Prostate gland (tissue), 2 donors: ENCODE measurements around the gene ANKRD11.

Experiments used
- POLR2A ChIP-seq: fragments of 450-650 bp; IDR thresholded peaks from one replicate; pipeline ENCODE4 v1.6.1; 2016; ENCODE audit warnings: antibody characterized with exemption, mild to moderate bottlenecking
- POLR2AphosphoS5 ChIP-seq: sonication (generic); formaldehyde crosslinking; IDR thresholded peaks from one replicate; pipeline ENCODE4 v1.6.1; 2017; ENCODE audit warnings: antibody characterized with exemption
- TF ChIP-seq, protein P1 (sequence below), 4 experiments: fragments of 200-600 bp in 2 of 4; fragments of 450-650 bp in 2 of 4; sonication (generic) in 2 of 4; IDR thresholded peaks; 1 replicate in 3 of 4; 2 replicates in 1 of 4; pipeline ENCODE4 v1.5.1; 2016 to 2019; ENCODE audit warnings: antibody characterized with exemption in 4 of 4, mild to moderate bottlenecking in 2 of 4, moderate library complexity in 2 of 4

DNA sequence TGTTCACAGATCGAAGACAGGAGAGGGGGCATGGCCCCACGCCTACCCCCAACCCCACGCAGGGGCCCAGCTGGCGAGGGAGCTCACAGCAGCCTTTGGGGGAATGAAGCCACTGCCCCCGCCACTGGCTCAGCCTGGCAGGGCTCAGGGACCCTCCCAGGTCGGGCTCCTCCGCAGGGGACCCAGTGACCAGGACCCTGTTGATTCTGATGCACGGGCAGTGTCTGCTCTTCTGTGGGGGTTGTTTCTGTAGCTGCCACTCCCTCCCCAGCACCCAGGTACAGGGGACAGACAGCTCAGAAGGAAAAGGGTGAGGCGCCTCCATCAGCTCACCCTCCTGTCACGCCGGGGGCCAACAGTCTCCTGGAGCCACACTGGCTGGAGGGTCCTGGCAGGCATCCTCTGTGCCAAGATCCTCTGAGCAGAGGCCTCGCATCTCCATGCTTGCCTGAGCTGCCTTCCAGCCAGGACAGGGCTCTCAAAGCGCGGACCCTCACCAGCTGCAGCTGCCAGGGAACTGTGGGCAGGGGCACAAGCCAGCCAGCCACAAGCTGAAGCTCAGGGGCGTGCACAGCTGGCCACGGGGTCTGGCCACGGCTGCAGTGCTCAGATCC lies 223.7 kb downstream of the ANKRD11 start:
- TF ChIP-seq, protein P1, sequence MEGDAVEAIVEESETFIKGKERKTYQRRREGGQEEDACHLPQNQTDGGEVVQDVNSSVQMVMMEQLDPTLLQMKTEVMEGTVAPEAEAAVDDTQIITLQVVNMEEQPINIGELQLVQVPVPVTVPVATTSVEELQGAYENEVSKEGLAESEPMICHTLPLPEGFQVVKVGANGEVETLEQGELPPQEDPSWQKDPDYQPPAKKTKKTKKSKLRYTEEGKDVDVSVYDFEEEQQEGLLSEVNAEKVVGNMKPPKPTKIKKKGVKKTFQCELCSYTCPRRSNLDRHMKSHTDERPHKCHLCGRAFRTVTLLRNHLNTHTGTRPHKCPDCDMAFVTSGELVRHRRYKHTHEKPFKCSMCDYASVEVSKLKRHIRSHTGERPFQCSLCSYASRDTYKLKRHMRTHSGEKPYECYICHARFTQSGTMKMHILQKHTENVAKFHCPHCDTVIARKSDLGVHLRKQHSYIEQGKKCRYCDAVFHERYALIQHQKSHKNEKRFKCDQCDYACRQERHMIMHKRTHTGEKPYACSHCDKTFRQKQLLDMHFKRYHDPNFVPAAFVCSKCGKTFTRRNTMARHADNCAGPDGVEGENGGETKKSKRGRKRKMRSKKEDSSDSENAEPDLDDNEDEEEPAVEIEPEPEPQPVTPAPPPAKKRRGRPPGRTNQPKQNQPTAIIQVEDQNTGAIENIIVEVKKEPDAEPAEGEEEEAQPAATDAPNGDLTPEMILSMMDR (IDR thresholded peaks at IDR 0.05) = no peak
- TF ChIP-seq POLR2AphosphoS5 = no peak
- TF ChIP-seq POLR2A = no peak
